GM23338 (cell line): ENCODE results near the gene PHC3. TPM values are rescaled to one million over a fixed set of nuclear protein-coding genes. Genes with fewer than 3 reads are reported as not detected.

Experiments used
- CTCF ChIP-seq, 2 experiments: fragments of 200-600 bp in 1 of 2; sonication (generic) in 1 of 2; conservative IDR thresholded peaks; 2 replicates each; pipeline versions ENCODE4 v1.5.1 to v1.6.1; 2016 to 2017; ENCODE audit warnings: antibody characterized with exemption in 2 of 2, low read depth in 2 of 2, mild to moderate bottlenecking in 2 of 2, moderate library complexity in 1 of 2
- ETS1 ChIP-seq: IDR thresholded peaks from 2 replicates; pipeline ENCODE4 v1.6.1; 2016; ENCODE audit warnings: antibody characterized with exemption
- EZH2 ChIP-seq: fragments of 200-600 bp; sonication (generic); IDR thresholded peaks from one replicate; pipeline ENCODE4 v1.8.0; 2017; ENCODE audit warnings: antibody characterized with exemption, mild to moderate bottlenecking, low read depth; ENCODE audit not compliant: unreplicated experiment
- JUNB ChIP-seq: IDR thresholded peaks from one replicate; pipeline ENCODE4 v1.6.1; 2016; ENCODE audit warnings: antibody characterized with exemption; ENCODE audit not compliant: unreplicated experiment
- NANOG ChIP-seq: IDR thresholded peaks from 2 replicates; pipeline ENCODE4 v1.6.1; 2016; ENCODE audit warnings: antibody characterized with exemption, borderline replicate concordance
- POLR2AphosphoS5 ChIP-seq: IDR thresholded peaks from 2 replicates; pipeline ENCODE4 v1.6.1; 2016; ENCODE audit warnings: antibody characterized with exemption, low read depth
- ZNF331 ChIP-seq: fragments of 250-450 bp; sonication (Bioruptor Pico); IDR thresholded peaks from 2 replicates; pipeline ENCODE4 v1.5.0; 2020; ENCODE audit warnings: low read depth, mild to moderate bottlenecking, moderate library complexity
- polyA plus RNA-seq: library from polyadenylated mRNA; unstranded; fragments of >200 nt; fragmentation: Nextera tagmentation; extraction: Ambion mirVana; gene quantifications from 2 replicates; pipeline ENCODE4 v1.2.1, GENCODE V29; 2016
- total RNA-seq: library from RNA; depleted of rRNA; stranded (reverse); fragments of >200 nt; shearing (Covaris generic); gene quantifications from 2 replicates; pipeline ENCODE4 v1.2.3, GENCODE V29; 2014
- TF ChIP-seq, protein P1 (sequence below): fragments of 250-450 bp; sonication (Bioruptor Pico); IDR thresholded peaks from 2 replicates; pipeline ENCODE4 v1.5.0; 2020; ENCODE audit warnings: mild to moderate bottlenecking, moderate library complexity

The PHC3 gene
- total and polyA plus RNA-seq, 2 experiments from 2014 or later, result 23.9 to 83.5 TPM

- TF ChIP-seq, protein P1, sequence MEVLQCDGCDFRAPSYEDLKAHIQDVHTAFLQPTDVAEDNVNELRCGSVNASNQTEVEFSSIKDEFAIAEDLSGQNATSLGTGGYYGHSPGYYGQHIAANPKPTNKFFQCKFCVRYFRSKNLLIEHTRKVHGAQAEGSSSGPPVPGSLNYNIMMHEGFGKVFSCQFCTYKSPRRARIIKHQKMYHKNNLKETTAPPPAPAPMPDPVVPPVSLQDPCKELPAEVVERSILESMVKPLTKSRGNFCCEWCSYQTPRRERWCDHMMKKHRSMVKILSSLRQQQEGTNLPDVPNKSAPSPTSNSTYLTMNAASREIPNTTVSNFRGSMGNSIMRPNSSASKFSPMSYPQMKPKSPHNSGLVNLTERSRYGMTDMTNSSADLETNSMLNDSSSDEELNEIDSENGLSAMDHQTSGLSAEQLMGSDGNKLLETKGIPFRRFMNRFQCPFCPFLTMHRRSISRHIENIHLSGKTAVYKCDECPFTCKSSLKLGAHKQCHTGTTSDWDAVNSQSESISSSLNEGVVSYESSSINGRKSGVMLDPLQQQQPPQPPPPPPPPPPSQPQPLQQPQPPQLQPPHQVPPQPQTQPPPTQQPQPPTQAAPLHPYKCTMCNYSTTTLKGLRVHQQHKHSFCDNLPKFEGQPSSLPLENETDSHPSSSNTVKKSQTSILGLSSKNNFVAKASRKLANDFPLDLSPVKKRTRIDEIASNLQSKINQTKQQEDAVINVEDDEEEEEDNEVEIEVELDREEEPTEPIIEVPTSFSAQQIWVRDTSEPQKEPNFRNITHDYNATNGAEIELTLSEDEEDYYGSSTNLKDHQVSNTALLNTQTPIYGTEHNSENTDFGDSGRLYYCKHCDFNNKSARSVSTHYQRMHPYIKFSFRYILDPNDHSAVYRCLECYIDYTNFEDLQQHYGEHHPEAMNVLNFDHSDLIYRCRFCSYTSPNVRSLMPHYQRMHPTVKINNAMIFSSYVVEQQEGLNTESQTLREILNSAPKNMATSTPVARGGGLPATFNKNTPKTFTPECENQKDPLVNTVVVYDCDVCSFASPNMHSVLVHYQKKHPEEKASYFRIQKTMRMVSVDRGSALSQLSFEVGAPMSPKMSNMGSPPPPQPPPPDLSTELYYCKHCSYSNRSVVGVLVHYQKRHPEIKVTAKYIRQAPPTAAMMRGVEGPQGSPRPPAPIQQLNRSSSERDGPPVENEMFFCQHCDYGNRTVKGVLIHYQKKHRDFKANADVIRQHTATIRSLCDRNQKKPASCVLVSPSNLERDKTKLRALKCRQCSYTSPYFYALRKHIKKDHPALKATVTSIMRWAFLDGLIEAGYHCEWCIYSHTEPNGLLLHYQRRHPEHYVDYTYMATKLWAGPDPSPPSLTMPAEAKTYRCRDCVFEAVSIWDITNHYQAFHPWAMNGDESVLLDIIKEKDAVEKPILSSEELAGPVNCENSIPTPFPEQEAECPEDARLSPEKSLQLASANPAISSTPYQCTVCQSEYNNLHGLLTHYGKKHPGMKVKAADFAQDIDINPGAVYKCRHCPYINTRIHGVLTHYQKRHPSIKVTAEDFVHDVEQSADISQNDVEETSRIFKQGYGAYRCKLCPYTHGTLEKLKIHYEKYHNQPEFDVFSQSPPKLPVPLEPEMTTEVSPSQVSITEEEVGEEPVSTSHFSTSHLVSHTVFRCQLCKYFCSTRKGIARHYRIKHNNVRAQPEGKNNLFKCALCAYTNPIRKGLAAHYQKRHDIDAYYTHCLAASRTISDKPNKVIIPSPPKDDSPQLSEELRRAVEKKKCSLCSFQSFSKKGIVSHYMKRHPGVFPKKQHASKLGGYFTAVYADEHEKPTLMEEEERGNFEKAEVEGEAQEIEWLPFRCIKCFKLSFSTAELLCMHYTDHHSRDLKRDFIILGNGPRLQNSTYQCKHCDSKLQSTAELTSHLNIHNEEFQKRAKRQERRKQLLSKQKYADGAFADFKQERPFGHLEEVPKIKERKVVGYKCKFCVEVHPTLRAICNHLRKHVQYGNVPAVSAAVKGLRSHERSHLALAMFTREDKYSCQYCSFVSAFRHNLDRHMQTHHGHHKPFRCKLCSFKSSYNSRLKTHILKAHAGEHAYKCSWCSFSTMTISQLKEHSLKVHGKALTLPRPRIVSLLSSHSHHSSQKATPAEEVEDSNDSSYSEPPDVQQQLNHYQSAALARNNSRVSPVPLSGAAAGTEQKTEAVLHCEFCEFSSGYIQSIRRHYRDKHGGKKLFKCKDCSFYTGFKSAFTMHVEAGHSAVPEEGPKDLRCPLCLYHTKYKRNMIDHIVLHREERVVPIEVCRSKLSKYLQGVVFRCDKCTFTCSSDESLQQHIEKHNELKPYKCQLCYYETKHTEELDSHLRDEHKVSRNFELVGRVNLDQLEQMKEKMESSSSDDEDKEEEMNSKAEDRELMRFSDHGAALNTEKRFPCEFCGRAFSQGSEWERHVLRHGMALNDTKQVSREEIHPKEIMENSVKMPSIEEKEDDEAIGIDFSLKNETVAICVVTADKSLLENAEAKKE (CRISPR knock-in tag), result no peak
- TF ChIP-seq ETS1 (no peak), NANOG (no peak), POLR2AphosphoS5 (no peak), EZH2 (no peak), JUNB (no peak), CTCF (conservative IDR thresholded peaks at IDR 0.05; ENCODE audit: low read depth in 2 of 2) (no peak), ZNF331 (CRISPR knock-in tag) (no peak)
Measured at GRCh38 chr3:170151536-170151935, 30.0 kb downstream of the PHC3 start (continued).
